Liver (tissue), 9 donors: ENCODE results near the gene SLC1A3. TPM values are rescaled to one million over a fixed set of nuclear protein-coding genes. Genes with fewer than 3 reads are reported as not detected.
"Not testable (repeated sequence)": the region's sequence is repeated elsewhere in the genome, so short reads cannot be mapped to it uniquely, and the experiment has no call there.

Source experiments
- DNase-seq: peaks from one replicate; pipeline ENCODE4 v3.0.0-alpha.2; 2017; ENCODE audit warnings: low spot score
- H3K27ac ChIP-seq, 2 donors: one replicate each; pipeline ENCODE4 v1.7.0; 2013; ENCODE audit warnings: inconsistent platforms in 2 of 2, low read length in 2 of 2, control low read depth in 1 of 2, low read depth in 1 of 2, mild to moderate bottlenecking in 1 of 2
- H3K27me3 ChIP-seq, 4 donors: one replicate each; pipeline versions ENCODE4 v1.6.1 to v1.7.0; 2013; ENCODE audit warnings: low read length in 3 of 4, inconsistent platforms in 1 of 4, mild to moderate bottlenecking in 1 of 4, moderate library complexity in 1 of 4; ENCODE audit not compliant: control insufficient read depth in 4 of 4, insufficient read depth in 4 of 4
- H3K36me3 ChIP-seq, 4 donors: one replicate each; pipeline versions ENCODE4 v1.6.1 to v1.7.0; 2013; ENCODE audit warnings: low read length in 3 of 4, mild to moderate bottlenecking in 3 of 4, low read depth in 1 of 4, moderate library complexity in 1 of 4; ENCODE audit not compliant: control insufficient read depth in 4 of 4, insufficient read depth in 3 of 4
- H3K4me1 ChIP-seq, 4 donors: one replicate each; pipeline versions ENCODE4 v1.6.1 to v1.7.0; 2013; ENCODE audit warnings: low read length in 3 of 4, mild to moderate bottlenecking in 3 of 4, moderate library complexity in 1 of 4; ENCODE audit not compliant: control insufficient read depth in 4 of 4, insufficient read depth in 4 of 4
- H3K4me3 ChIP-seq, 3 donors: one replicate each; pipeline versions ENCODE4 v1.6.1 to v1.7.0; 2013; ENCODE audit warnings: low read length in 3 of 3, control low read depth in 1 of 3, low read depth in 1 of 3, mild to moderate bottlenecking in 1 of 3
- H3K9ac ChIP-seq, 2 donors: one replicate each; pipeline ENCODE4 v1.7.0; 2013; ENCODE audit warnings: low read length in 2 of 2, mild to moderate bottlenecking in 2 of 2, moderate library complexity in 2 of 2, control low read depth in 1 of 2, low read depth in 1 of 2
- H3K9me3 ChIP-seq, 4 donors: one replicate each; pipeline versions ENCODE4 v1.6.1 to v1.7.0; 2013; ENCODE audit warnings: low read length in 3 of 4; ENCODE audit not compliant: control insufficient read depth in 4 of 4
- EGR1 ChIP-seq, 2 donors: IDR thresholded peaks; 2 replicates each; pipeline ENCODE4 v1.6.1; 2016 to 2018; ENCODE audit warnings: antibody characterized with exemption in 2 of 2, low read depth in 2 of 2
- FOXA1 ChIP-seq: IDR thresholded peaks from 2 replicates; pipeline ENCODE4 v1.6.1; 2016; ENCODE audit warnings: antibody characterized with exemption
- GABPA ChIP-seq, 2 donors: IDR thresholded peaks in 1 of 2; conservative IDR thresholded peaks in 1 of 2; 2 replicates each; pipeline ENCODE4 v1.6.1; 2016; ENCODE audit warnings: antibody characterized with exemption in 2 of 2, mild to moderate bottlenecking in 1 of 2, moderate library complexity in 1 of 2
- HNF4A ChIP-seq, 2 donors: conservative IDR thresholded peaks; 2 replicates each; pipeline ENCODE4 v1.6.1; 2016; ENCODE audit warnings: antibody characterized with exemption in 2 of 2, mild to moderate bottlenecking in 2 of 2
- HNF4G ChIP-seq: IDR thresholded peaks from 2 replicates; pipeline ENCODE4 v1.6.1; 2016; ENCODE audit warnings: antibody characterized with exemption
- JUND ChIP-seq, 2 donors: IDR thresholded peaks; 2 replicates each; pipeline ENCODE4 v1.6.1; 2016; ENCODE audit warnings: antibody characterized with exemption in 2 of 2
- NR2F2 ChIP-seq: IDR thresholded peaks from 2 replicates; pipeline ENCODE4 v1.6.1; 2016; ENCODE audit warnings: antibody characterized with exemption
- RAD21 ChIP-seq, 2 donors: IDR thresholded peaks; 2 replicates each; pipeline ENCODE4 v1.6.1; 2016; ENCODE audit warnings: antibody characterized with exemption in 2 of 2, mild to moderate bottlenecking in 2 of 2
- RXRA ChIP-seq, 2 donors: IDR thresholded peaks; 2 replicates each; pipeline ENCODE4 v1.6.1; 2017 to 2018; ENCODE audit warnings: antibody characterized with exemption in 2 of 2, mild to moderate bottlenecking in 1 of 2
- SP1 ChIP-seq: IDR thresholded peaks from 2 replicates; pipeline ENCODE4 v1.6.1; 2018; ENCODE audit warnings: antibody characterized with exemption, mild to moderate bottlenecking
- WGBS: extraction: QIAGEN DNeasy Blood & Tissue Kit; methylation state at CpG from one replicate; pipeline ENCODE4 v1.1.7; 2013; 5-methylcytosine and 5-hydroxymethylcytosine counted together
- polyA plus RNA-seq, 2 donors: library from polyadenylated mRNA; stranded (reverse) in 1 of 2; unstranded in 1 of 2; fragments of 200-250 nt in 1 of 2; fragments of >200 nt in 1 of 2; fragmentation: Nextera tagmentation in 1 of 2; extraction: Ambion mirVana in 1 of 2; gene quantifications; one replicate each; pipeline versions ENCODE4 v1.2.1 to v1.2.3, GENCODE V29; 2013 to 2015
- total RNA-seq, 2 donors: library from RNA; depleted of rRNA; stranded (reverse); fragments of >200 nt; gene quantifications; one replicate each; pipeline ENCODE4 v1.2.3, GENCODE V29; 2014
- TF ChIP-seq, protein P1 (sequence below): fragments of 150-350 bp; IDR thresholded peaks from 2 replicates; pipeline ENCODE4 v1.5.1; 2017; ENCODE audit warnings: improper control_type of control experiment, low read depth, low read length; ENCODE audit not compliant: missing input control
- TF ChIP-seq, protein P2 (sequence below): IDR thresholded peaks from 2 replicates; pipeline ENCODE4 v1.6.1; 2016; ENCODE audit warnings: antibody characterized with exemption
- TF ChIP-seq, protein P3 (sequence below): IDR thresholded peaks from 2 replicates; pipeline ENCODE4 v1.6.1; 2016; ENCODE audit warnings: antibody characterized with exemption, mild to moderate bottlenecking
- TF ChIP-seq, protein P4 (sequence below): IDR thresholded peaks from 2 replicates; pipeline ENCODE4 v1.6.1; 2016; ENCODE audit warnings: antibody characterized with exemption
- TF ChIP-seq, protein P5 (sequence below): IDR thresholded peaks from 2 replicates; pipeline ENCODE4 v1.6.1; 2016; ENCODE audit warnings: antibody characterized with exemption
- donor health status: healthy.
- donor health status: healthy.
- donor health status: healthy.
- donor health status: healthy.
- donor health status: healthy.

Gene SLC1A3
- total and polyA plus RNA-seq, 4 donors = 1.8 to 8.8 (median 2.8) TPM

DNA sequence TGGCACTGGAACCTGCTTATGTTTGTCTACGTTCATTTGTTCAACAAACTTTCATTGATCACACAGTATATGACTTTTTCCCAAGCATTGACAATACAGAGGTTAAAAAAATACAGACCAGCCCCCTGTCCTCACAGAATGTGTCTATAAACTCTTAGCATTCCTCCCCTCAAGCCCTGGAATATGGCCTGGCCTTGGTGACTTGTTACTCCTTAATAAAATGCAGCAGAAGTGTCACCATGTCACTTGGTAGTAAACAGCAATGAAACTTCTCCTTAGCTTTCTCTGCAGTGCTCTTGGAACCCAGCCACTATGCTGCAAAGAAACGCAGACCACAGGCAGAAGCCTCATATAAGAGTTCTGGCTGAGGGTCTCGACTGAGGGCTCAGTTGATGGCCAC is 19.1 kb upstream of the SLC1A3 start:
- Histone ChIP-seq H3K4me1 (no peaks in the 10 kb centered on the region), H3K9ac (no peak overlapping the region), H3K4me3 (no peak overlapping the region), H3K36me3 (no peaks in the 10 kb centered on the region), H3K27ac (no peak overlapping the region), H3K9me3 (no peaks in the 10 kb centered on the region), H3K27me3 (no peaks in the 10 kb centered on the region)
- WGBS = 40% methylated on average over 3 of the region's 3 CpGs
- TF ChIP-seq NR2F2 = no peak
- TF ChIP-seq HNF4A (conservative IDR thresholded peaks at IDR 0.05) = no peak
- no peak for TF ChIP-seq RAD21 (IDR thresholded peaks at IDR 0.05)
- TF ChIP-seq EGR1 (IDR thresholded peaks at IDR 0.05; ENCODE audit: low read depth in 2 of 2) = no peak
- no peak for DNase-seq

DNA sequence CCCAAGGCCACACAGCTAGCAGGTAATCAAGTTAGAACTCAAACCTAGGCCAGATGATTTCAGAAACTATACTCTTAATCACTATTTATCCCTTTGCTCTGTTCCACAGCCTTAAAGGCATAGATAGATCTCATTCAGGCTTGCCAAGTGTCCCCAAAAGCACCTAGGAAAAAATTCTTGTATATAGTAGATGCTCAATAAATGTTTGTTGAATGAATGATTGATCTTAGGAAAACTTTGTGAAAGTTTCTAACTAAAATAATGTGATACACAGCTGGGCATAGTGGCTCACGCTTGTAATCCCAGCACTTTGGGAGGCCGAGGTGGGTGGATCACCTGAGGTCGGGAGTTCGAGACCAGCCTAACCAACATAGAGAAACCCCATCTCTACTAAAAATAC is 16.7 kb upstream of the SLC1A3 start:
- DNase-seq, H3K4me3 ChIP-seq, H3K4me1 ChIP-seq, H3K27ac ChIP-seq, H3K9ac ChIP-seq, H3K9me3 ChIP-seq, H3K36me3 ChIP-seq, H3K27me3 ChIP-seq: not testable (repeated sequence)
- WGBS = 94% methylated on average over 4 of the region's 4 CpGs

DNA sequence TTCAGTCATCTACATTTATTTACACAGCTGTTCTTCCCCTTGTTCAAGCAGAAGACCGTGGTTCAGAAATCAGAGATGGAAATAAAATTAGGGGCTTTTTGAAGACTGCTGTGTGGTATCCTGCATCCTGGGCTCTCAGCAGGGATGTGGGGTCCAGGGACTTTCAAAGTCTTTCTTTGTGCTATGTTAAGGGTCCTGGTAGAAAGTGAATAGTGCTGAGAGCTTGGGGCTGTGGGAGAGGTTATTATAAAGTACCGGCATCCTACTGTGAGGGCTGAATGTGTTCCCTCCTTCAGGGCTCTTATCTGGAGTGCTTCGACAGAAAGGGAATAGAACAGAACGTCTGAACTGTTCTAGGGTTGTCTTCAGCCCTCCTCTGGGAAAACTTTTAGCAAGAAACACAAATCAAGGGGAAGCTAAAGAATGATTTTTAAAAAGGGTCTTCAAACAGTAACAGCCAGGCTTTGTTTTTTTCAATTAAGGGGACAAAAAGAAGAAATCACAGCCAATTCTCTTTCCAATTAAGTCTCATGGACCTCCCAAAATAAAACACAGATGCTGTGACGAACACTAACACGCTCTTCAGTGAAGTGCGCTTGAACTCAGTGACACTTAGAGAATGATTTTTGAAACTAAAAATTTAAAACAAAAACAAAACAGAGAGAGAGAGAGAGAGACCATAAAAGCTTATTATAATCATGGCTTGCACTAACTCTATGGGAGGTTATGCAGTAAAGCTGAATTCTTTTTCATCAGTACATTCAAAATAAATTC is 15.7 kb upstream of the SLC1A3 start:
- DNase-seq = no peak
- 77% methylated on average over 7 of the region's 7 CpGs for WGBS
- no peaks in the 10 kb centered on the region for H3K27me3 ChIP-seq

DNA sequence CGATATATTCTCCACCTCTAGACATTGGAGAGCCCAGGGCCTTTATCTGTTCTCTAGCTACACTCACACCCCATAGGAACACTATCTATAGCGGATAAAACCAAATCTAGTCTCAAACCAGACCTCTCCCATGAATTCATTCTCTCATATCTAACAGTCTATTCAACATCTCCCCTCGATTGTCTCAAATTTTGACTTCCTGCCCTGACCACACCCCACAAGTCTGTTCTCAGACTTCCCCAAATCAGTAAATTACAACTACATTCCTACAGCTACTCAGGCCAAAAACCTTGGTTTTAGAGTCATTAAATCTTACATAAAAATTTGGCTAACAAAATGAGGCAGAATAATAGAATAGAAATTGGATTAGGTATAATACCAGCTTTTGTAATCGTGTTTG is 12.5 kb upstream of the SLC1A3 start:
- TF ChIP-seq GABPA (IDR thresholded peaks at IDR 0.05 in 1 of 2, conservative IDR thresholded peaks at IDR 0.05 in 1 of 2) (no peak), NR2F2 (no peak), EGR1 (IDR thresholded peaks at IDR 0.05; ENCODE audit: low read depth in 2 of 2) (no peak), RAD21 (IDR thresholded peaks at IDR 0.05) (no peak), SP1 (no peak), FOXA1 (no peak), JUND (IDR thresholded peaks at IDR 0.05) (no peak), HNF4G (no peak), HNF4A (conservative IDR thresholded peaks at IDR 0.05) (no peak), RXRA (IDR thresholded peaks at IDR 0.05) (no peak)
- TF ChIP-seq, protein P1, sequence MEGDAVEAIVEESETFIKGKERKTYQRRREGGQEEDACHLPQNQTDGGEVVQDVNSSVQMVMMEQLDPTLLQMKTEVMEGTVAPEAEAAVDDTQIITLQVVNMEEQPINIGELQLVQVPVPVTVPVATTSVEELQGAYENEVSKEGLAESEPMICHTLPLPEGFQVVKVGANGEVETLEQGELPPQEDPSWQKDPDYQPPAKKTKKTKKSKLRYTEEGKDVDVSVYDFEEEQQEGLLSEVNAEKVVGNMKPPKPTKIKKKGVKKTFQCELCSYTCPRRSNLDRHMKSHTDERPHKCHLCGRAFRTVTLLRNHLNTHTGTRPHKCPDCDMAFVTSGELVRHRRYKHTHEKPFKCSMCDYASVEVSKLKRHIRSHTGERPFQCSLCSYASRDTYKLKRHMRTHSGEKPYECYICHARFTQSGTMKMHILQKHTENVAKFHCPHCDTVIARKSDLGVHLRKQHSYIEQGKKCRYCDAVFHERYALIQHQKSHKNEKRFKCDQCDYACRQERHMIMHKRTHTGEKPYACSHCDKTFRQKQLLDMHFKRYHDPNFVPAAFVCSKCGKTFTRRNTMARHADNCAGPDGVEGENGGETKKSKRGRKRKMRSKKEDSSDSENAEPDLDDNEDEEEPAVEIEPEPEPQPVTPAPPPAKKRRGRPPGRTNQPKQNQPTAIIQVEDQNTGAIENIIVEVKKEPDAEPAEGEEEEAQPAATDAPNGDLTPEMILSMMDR = no peak
- TF ChIP-seq, protein P2, sequence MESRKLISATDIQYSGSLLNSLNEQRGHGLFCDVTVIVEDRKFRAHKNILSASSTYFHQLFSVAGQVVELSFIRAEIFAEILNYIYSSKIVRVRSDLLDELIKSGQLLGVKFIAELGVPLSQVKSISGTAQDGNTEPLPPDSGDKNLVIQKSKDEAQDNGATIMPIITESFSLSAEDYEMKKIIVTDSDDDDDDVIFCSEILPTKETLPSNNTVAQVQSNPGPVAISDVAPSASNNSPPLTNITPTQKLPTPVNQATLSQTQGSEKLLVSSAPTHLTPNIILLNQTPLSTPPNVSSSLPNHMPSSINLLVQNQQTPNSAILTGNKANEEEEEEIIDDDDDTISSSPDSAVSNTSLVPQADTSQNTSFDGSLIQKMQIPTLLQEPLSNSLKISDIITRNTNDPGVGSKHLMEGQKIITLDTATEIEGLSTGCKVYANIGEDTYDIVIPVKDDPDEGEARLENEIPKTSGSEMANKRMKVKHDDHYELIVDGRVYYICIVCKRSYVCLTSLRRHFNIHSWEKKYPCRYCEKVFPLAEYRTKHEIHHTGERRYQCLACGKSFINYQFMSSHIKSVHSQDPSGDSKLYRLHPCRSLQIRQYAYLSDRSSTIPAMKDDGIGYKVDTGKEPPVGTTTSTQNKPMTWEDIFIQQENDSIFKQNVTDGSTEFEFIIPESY = no peak
- TF ChIP-seq, protein P3, sequence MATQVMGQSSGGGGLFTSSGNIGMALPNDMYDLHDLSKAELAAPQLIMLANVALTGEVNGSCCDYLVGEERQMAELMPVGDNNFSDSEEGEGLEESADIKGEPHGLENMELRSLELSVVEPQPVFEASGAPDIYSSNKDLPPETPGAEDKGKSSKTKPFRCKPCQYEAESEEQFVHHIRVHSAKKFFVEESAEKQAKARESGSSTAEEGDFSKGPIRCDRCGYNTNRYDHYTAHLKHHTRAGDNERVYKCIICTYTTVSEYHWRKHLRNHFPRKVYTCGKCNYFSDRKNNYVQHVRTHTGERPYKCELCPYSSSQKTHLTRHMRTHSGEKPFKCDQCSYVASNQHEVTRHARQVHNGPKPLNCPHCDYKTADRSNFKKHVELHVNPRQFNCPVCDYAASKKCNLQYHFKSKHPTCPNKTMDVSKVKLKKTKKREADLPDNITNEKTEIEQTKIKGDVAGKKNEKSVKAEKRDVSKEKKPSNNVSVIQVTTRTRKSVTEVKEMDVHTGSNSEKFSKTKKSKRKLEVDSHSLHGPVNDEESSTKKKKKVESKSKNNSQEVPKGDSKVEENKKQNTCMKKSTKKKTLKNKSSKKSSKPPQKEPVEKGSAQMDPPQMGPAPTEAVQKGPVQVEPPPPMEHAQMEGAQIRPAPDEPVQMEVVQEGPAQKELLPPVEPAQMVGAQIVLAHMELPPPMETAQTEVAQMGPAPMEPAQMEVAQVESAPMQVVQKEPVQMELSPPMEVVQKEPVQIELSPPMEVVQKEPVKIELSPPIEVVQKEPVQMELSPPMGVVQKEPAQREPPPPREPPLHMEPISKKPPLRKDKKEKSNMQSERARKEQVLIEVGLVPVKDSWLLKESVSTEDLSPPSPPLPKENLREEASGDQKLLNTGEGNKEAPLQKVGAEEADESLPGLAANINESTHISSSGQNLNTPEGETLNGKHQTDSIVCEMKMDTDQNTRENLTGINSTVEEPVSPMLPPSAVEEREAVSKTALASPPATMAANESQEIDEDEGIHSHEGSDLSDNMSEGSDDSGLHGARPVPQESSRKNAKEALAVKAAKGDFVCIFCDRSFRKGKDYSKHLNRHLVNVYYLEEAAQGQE = no peak
- TF ChIP-seq, protein P4, sequence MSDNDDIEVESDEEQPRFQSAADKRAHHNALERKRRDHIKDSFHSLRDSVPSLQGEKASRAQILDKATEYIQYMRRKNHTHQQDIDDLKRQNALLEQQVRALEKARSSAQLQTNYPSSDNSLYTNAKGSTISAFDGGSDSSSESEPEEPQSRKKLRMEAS = no peak
- TF ChIP-seq, protein P5, sequence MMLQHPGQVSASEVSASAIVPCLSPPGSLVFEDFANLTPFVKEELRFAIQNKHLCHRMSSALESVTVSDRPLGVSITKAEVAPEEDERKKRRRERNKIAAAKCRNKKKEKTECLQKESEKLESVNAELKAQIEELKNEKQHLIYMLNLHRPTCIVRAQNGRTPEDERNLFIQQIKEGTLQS = no peak
- H3K36me3 ChIP-seq = no peaks in the 10 kb centered on the region
- H3K27ac ChIP-seq = no peak overlapping the region
- no peaks in the 10 kb centered on the region for H3K9me3 ChIP-seq
- DNase-seq = no peak
- no peak overlapping the region for H3K4me3 ChIP-seq
- H3K4me1 ChIP-seq = no peaks in the 10 kb centered on the region
- H3K9ac ChIP-seq = no peak overlapping the region
- 76% methylated on average over 4 of the region's 4 CpGs for WGBS
- H3K27me3 ChIP-seq = no peaks in the 10 kb centered on the region

More for the DNA sequence above, 15.7 kb upstream of the SLC1A3 start:
- Histone ChIP-seq H3K4me3 (no peak overlapping the region), H3K9ac (no peak overlapping the region), H3K36me3 (no peaks in the 10 kb centered on the region), H3K4me1 (no peaks in the 10 kb centered on the region), H3K9me3 (no peaks in the 10 kb centered on the region), H3K27ac (no peak overlapping the region)
- TF ChIP-seq JUND (IDR thresholded peaks at IDR 0.05) = no peak
- TF ChIP-seq EGR1 (IDR thresholded peaks at IDR 0.05; ENCODE audit: low read depth in 2 of 2) = no peak
